GM23338 (cell line): ENCODE data around the gene PITRM1. TPM values are rescaled to one million over a fixed set of nuclear protein-coding genes. Genes with fewer than 3 reads are reported as not detected.

Experiments
- ATAC-seq: fragments of 200-7000 bp; cut with Tn5 transposase; 3 replicates; pipeline ENCODE4 v1.9.1; 2020
- DNase-seq: peaks from one replicate; pipeline ENCODE4 v3.0.0-alpha.2; 2015; ENCODE audit warnings: low spot score
- H2AFZ ChIP-seq: fragments of 200-600 bp; sonication (generic); 2 replicates; pipeline ENCODE4 v1.8.0; 2016; ENCODE audit warnings: antibody characterized with exemption, mild to moderate bottlenecking, moderate library complexity
- H3F3A ChIP-seq: fragments of 200-600 bp; sonication (generic); replicated peaks from 2 replicates; pipeline ENCODE4 v1.8.0; 2017; ENCODE audit warnings: antibody characterized with exemption, mixed run types, low read depth
- H3K27ac ChIP-seq: fragments of 200-600 bp; sonication (generic); 2 replicates; pipeline ENCODE4 v1.6.1; 2016; ENCODE audit warnings: low read depth
- H3K27me3 ChIP-seq: fragments of 200-600 bp; sonication (generic); 2 replicates; pipeline ENCODE4 v1.8.0; 2016; ENCODE audit warnings: mild to moderate bottlenecking, mixed run types, moderate library complexity; ENCODE audit not compliant: insufficient read depth
- H3K36me3 ChIP-seq: fragments of 200-600 bp; sonication (generic); 2 replicates; pipeline ENCODE4 v1.8.0; 2016; ENCODE audit warnings: mild to moderate bottlenecking; ENCODE audit not compliant: insufficient read depth
- H3K4me1 ChIP-seq: fragments of 200-600 bp; sonication (generic); 2 replicates; pipeline ENCODE4 v1.8.0; 2016; ENCODE audit warnings: mild to moderate bottlenecking, moderate library complexity; ENCODE audit not compliant: insufficient read depth
- H3K4me2 ChIP-seq: fragments of 200-600 bp; sonication (generic); 2 replicates; pipeline ENCODE4 v1.7.1; 2017; ENCODE audit warnings: mixed run types
- H3K4me3 ChIP-seq: fragments of 200-600 bp; sonication (generic); 2 replicates; pipeline ENCODE4 v1.6.1; 2016; ENCODE audit warnings: mixed run types
- H3K79me2 ChIP-seq: fragments of 200-600 bp; sonication (generic); replicated peaks from 2 replicates; pipeline ENCODE4 v1.8.0; 2017; ENCODE audit warnings: mild to moderate bottlenecking; ENCODE audit not compliant: insufficient read depth
- H3K9me2 ChIP-seq: fragments of 200-600 bp; sonication (generic); 2 replicates; pipeline ENCODE4 v1.8.0; 2017; ENCODE audit not compliant: insufficient read depth
- H4K20me1 ChIP-seq: fragments of 200-600 bp; sonication (generic); replicated peaks from 2 replicates; pipeline ENCODE4 v1.8.0; 2017; ENCODE audit warnings: mild to moderate bottlenecking; ENCODE audit not compliant: insufficient read depth
- H3K27ac Mint-ChIP-seq: 2 replicates; pipeline ENCODE4 v1.8.0; 2020; ENCODE audit warnings: inconsistent platforms, mild to moderate bottlenecking, moderate library complexity, mixed read lengths
- H3K27me3 Mint-ChIP-seq: 3 replicates; pipeline ENCODE4 v1.8.0; 2022; ENCODE audit warnings: low read depth, mild to moderate bottlenecking, moderate library complexity, mixed read lengths, inconsistent platforms; ENCODE audit not compliant: insufficient read depth, poor library complexity
- H3K36me3 Mint-ChIP-seq: 3 replicates; pipeline ENCODE4 v1.8.0; 2021; ENCODE audit warnings: low read depth, mild to moderate bottlenecking, inconsistent platforms, moderate library complexity, mixed read lengths
- H3K4me1 Mint-ChIP-seq: 3 replicates; pipeline ENCODE4 v1.8.0; 2020; ENCODE audit warnings: mild to moderate bottlenecking, inconsistent platforms, mixed read lengths
- H3K4me3 Mint-ChIP-seq: 3 replicates; pipeline ENCODE4 v1.8.0; 2021; ENCODE audit warnings: moderate library complexity, mild to moderate bottlenecking, inconsistent platforms, mixed read lengths
- H3K9me3 Mint-ChIP-seq: 3 replicates; pipeline ENCODE4 v1.8.0; 2020; ENCODE audit warnings: moderate library complexity, mild to moderate bottlenecking, inconsistent platforms, mixed read lengths
- CREB1 ChIP-seq: fragments of 250-450 bp; sonication (Bioruptor Pico); IDR thresholded peaks from 2 replicates; pipeline ENCODE4 v1.5.0; 2020; ENCODE audit warnings: low read depth, mild to moderate bottlenecking, moderate library complexity
- EZH2 ChIP-seq: fragments of 200-600 bp; sonication (generic); IDR thresholded peaks from one replicate; pipeline ENCODE4 v1.8.0; 2017; ENCODE audit warnings: antibody characterized with exemption, mild to moderate bottlenecking, low read depth; ENCODE audit not compliant: unreplicated experiment
- JUNB ChIP-seq: IDR thresholded peaks from one replicate; pipeline ENCODE4 v1.6.1; 2016; ENCODE audit warnings: antibody characterized with exemption; ENCODE audit not compliant: unreplicated experiment
- POLR2AphosphoS5 ChIP-seq: IDR thresholded peaks from 2 replicates; pipeline ENCODE4 v1.6.1; 2016; ENCODE audit warnings: antibody characterized with exemption, low read depth
- STAT1 ChIP-seq: IDR thresholded peaks from one replicate; pipeline ENCODE4 v1.6.1; 2016; ENCODE audit warnings: antibody characterized with exemption; ENCODE audit not compliant: unreplicated experiment
- ZNF114 ChIP-seq: fragments of 250-450 bp; sonication (Bioruptor Pico); IDR thresholded peaks from 2 replicates; pipeline ENCODE4 v1.5.0; 2020; ENCODE audit warnings: mild to moderate bottlenecking, moderate library complexity
- polyA plus RNA-seq: library from polyadenylated mRNA; unstranded; fragments of >200 nt; fragmentation: Nextera tagmentation; extraction: Ambion mirVana; gene quantifications from 2 replicates; pipeline ENCODE4 v1.2.1, GENCODE V29; 2016
- total RNA-seq: library from RNA; depleted of rRNA; stranded (reverse); fragments of >200 nt; shearing (Covaris generic); gene quantifications from 2 replicates; pipeline ENCODE4 v1.2.3, GENCODE V29; 2014
- TF ChIP-seq, protein P1 (sequence below), 2 experiments: fragments of 200-600 bp in 1 of 2; sonication (generic) in 1 of 2; conservative IDR thresholded peaks; 2 replicates each; pipeline versions ENCODE4 v1.5.1 to v1.6.1; 2016 to 2017; ENCODE audit warnings: antibody characterized with exemption in 2 of 2, low read depth in 2 of 2, mild to moderate bottlenecking in 2 of 2, moderate library complexity in 1 of 2
- TF ChIP-seq, protein P2 (sequence below): IDR thresholded peaks from one replicate; pipeline ENCODE4 v1.6.1; 2018; ENCODE audit warnings: antibody characterized with exemption; ENCODE audit not compliant: unreplicated experiment
- TF ChIP-seq, protein P3 (sequence below): IDR thresholded peaks from 2 replicates; pipeline ENCODE4 v1.6.1; 2016; ENCODE audit warnings: antibody characterized with exemption

The PITRM1 gene
- total and polyA plus RNA-seq, 2 experiments from 2014 or later, result 29.0 to 33.0 TPM

DNA sequence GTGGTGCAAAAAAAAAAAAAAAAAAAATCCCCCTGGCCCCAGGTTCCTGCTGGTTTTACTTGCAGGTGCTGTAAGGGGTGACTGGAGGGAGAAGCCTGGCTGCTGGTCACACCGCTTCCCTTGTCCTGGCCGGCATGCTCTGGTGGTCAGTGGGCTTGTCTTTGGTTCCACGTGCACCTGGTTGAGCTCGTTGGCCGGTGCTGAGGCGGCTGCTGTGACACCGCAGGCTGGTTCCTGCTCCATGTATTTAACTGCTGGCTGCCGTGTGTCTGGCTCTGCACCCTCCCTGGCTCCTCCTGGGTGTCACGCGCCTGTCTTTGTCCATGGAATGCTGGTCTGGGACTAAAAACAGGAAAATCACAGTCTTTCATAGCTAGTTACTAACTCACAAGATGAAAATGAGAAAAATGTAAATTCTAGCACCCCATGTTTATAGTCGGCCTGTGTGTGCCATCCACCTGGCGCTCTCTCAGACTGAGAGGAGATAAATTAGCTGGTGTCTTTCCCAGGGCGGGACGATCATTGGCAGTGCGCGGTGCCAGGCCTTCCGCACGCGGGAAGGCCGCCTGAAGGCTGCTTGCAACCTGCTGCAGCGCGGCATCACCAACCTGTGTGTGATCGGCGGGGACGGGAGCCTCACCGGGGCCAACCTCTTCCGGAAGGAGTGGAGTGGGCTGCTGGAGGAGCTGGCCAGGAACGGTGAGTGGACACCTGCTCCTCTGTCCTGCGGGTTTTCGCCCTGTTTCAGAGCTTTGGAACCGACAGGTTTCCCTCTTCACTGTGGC, 71.5 kb downstream of the PITRM1 start:
- Histone ChIP-seq H3K27me3 (no peaks in the 10 kb centered on the region), H3F3A (no peaks in the 10 kb centered on the region), H3K9me2 (no peaks in the 10 kb centered on the region), H4K20me1 (peaks cover 16% of the 10 kb centered on the region), H3K27ac (no peak overlapping the region), H2AFZ (no peak overlapping the region), H3K4me3 (no peak overlapping the region), H3K79me2 (peaks cover 40% of the 10 kb centered on the region), H3K4me1 (no peaks in the 10 kb centered on the region), H3K36me3 (peaks cover 14% of the 10 kb centered on the region; the same call in 1 of the 2 replicates), H3K4me2 (no peak overlapping the region)
- Mint-ChIP-seq H3K4me3 (no peak overlapping the region), H3K9me3 (no peaks in the 10 kb centered on the region; the same call in 1 of the 3 replicates), H3K36me3 (peaks cover 65% of the 10 kb centered on the region), H3K27me3 (peaks cover 7% of the 10 kb centered on the region), H3K27ac (no peak overlapping the region; the same call in 1 of the 2 replicates), H3K4me1 (peaks cover 7% of the 10 kb centered on the region)
- DNase-seq (no peak), ATAC-seq (no peak)
- no peak for TF ChIP-seq JUNB
- TF ChIP-seq POLR2AphosphoS5, result no peak
- no peak for TF ChIP-seq EZH2
- TF ChIP-seq STAT1, result no peak
- TF ChIP-seq CREB1 (CRISPR knock-in tag), result no peak
- TF ChIP-seq, protein P1, sequence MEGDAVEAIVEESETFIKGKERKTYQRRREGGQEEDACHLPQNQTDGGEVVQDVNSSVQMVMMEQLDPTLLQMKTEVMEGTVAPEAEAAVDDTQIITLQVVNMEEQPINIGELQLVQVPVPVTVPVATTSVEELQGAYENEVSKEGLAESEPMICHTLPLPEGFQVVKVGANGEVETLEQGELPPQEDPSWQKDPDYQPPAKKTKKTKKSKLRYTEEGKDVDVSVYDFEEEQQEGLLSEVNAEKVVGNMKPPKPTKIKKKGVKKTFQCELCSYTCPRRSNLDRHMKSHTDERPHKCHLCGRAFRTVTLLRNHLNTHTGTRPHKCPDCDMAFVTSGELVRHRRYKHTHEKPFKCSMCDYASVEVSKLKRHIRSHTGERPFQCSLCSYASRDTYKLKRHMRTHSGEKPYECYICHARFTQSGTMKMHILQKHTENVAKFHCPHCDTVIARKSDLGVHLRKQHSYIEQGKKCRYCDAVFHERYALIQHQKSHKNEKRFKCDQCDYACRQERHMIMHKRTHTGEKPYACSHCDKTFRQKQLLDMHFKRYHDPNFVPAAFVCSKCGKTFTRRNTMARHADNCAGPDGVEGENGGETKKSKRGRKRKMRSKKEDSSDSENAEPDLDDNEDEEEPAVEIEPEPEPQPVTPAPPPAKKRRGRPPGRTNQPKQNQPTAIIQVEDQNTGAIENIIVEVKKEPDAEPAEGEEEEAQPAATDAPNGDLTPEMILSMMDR (conservative IDR thresholded peaks at IDR 0.05; ENCODE audit: low read depth in 2 of 2), result no peak
- TF ChIP-seq, protein P2, sequence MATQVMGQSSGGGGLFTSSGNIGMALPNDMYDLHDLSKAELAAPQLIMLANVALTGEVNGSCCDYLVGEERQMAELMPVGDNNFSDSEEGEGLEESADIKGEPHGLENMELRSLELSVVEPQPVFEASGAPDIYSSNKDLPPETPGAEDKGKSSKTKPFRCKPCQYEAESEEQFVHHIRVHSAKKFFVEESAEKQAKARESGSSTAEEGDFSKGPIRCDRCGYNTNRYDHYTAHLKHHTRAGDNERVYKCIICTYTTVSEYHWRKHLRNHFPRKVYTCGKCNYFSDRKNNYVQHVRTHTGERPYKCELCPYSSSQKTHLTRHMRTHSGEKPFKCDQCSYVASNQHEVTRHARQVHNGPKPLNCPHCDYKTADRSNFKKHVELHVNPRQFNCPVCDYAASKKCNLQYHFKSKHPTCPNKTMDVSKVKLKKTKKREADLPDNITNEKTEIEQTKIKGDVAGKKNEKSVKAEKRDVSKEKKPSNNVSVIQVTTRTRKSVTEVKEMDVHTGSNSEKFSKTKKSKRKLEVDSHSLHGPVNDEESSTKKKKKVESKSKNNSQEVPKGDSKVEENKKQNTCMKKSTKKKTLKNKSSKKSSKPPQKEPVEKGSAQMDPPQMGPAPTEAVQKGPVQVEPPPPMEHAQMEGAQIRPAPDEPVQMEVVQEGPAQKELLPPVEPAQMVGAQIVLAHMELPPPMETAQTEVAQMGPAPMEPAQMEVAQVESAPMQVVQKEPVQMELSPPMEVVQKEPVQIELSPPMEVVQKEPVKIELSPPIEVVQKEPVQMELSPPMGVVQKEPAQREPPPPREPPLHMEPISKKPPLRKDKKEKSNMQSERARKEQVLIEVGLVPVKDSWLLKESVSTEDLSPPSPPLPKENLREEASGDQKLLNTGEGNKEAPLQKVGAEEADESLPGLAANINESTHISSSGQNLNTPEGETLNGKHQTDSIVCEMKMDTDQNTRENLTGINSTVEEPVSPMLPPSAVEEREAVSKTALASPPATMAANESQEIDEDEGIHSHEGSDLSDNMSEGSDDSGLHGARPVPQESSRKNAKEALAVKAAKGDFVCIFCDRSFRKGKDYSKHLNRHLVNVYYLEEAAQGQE, result no peak

DNA sequence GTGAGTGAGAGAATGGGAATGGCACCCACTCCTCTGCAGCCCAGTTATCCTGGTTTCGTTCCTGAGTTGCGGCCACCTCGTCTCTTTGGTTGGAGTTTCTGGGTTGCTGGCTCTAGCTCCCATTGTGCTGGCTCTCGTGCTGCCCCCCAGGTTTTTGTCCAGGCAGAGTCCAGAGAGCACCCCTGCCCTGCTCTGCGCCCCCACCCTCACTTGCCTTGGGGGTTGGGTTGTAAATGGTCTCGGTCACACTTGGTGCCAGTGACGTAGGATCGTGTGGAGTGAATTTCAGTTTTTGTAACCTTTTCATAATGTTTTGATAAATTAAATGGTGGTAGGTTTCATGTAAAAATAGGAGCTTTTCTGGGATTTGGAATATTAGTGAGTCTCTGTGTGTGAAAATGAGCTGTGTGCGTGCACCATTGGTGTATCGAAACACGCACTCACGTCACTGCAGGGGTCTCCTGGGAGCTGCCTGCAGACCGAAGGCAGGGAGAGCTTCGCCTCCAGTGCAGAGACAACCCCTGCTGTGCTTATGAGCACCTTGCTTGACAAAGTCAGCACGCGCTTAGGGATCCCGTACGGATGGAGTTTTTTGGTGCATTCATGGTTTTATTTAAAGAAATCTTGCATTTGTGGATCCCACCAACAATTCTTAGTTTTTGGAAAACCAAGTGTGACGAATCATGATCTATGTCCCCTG, 72.3 kb downstream of the PITRM1 start:
- Mint-ChIP-seq H3K36me3 (peaks cover 58% of the 10 kb centered on the region), H3K27ac (peak overlapping the region; percentile 0), H3K4me3 (no peak overlapping the region), H3K27me3 (peaks cover 7% of the 10 kb centered on the region), H3K4me1 (peaks cover 15% of the 10 kb centered on the region), H3K9me3 (no peaks in the 10 kb centered on the region; the same call in 1 of the 3 replicates)
- DNase-seq (no peak), ATAC-seq (no peak)
- Histone ChIP-seq H3K36me3 (peaks cover 11% of the 10 kb centered on the region; the same call in 1 of the 2 replicates), H3K4me2 (no peak overlapping the region), H3K9me2 (no peaks in the 10 kb centered on the region), H4K20me1 (peaks cover 16% of the 10 kb centered on the region), H3F3A (no peaks in the 10 kb centered on the region), H3K27me3 (no peaks in the 10 kb centered on the region), H2AFZ (no peak overlapping the region), H3K27ac (0 out of 2 replicates have a peak overlapping the region, but pooled peaks have one; percentile 19), H3K4me1 (0 out of 2 replicates have a peak, but pooled peaks cover 4% of the 10 kb centered on the region), H3K79me2 (peaks cover 47% of the 10 kb centered on the region), H3K4me3 (no peak overlapping the region)
- TF ChIP-seq, protein P1 (conservative IDR thresholded peaks at IDR 0.05; ENCODE audit: low read depth in 2 of 2), result no peak
- TF ChIP-seq EZH2 (no peak), ZNF114 (CRISPR knock-in tag) (no peak), JUNB (no peak)
- TF ChIP-seq, protein P2, result no peak
- TF ChIP-seq, protein P3, sequence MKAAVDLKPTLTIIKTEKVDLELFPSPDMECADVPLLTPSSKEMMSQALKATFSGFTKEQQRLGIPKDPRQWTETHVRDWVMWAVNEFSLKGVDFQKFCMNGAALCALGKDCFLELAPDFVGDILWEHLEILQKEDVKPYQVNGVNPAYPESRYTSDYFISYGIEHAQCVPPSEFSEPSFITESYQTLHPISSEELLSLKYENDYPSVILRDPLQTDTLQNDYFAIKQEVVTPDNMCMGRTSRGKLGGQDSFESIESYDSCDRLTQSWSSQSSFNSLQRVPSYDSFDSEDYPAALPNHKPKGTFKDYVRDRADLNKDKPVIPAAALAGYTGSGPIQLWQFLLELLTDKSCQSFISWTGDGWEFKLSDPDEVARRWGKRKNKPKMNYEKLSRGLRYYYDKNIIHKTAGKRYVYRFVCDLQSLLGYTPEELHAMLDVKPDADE, result no peak
